AG04450 (cell line): ENCODE results near the gene ITGA7. TPM values are rescaled to one million over a fixed set of nuclear protein-coding genes. Genes with fewer than 3 reads are reported as not detected.

Experiments
- CTCF ChIA-PET: fragments of 300-600, 350-600 bp; formaldehyde crosslinking; extraction: SDS; loops from one replicate; lab custom pipeline; 2022; ENCODE audit warnings: antibody characterized with exemption, inconsistent platforms; lab: Charles Lee
- POLR2A ChIA-PET: fragments of 350-600 bp; formaldehyde crosslinking; extraction: SDS; loops from one replicate; lab custom pipeline; 2021; ENCODE audit warnings: antibody characterized with exemption, inconsistent platforms; lab: Yijun Ruan, JAX
- DNase-seq: peaks from one replicate; pipeline ENCODE4 v3.0.0-alpha.2; 2011; ENCODE audit warnings: low read depth, low spot score
- H3K27ac ChIP-seq: one replicate; pipeline ENCODE4 v1.5.1; 2012; ENCODE audit warnings: low read depth, low read length, control low read depth
- H3K27me3 ChIP-seq: one replicate; pipeline ENCODE4 v1.6.0; 2012; ENCODE audit warnings: low read length; ENCODE audit not compliant: control insufficient read depth, insufficient read depth
- H3K4me3 ChIP-seq: 2 replicates; pipeline ENCODE4 v1.5.1; 2011; ENCODE audit warnings: mild to moderate bottlenecking, low read depth, low read length, control low read depth
- H3K9me3 ChIP-seq: 2 replicates; pipeline ENCODE4 v1.5.1; 2012; ENCODE audit warnings: low read length; ENCODE audit not compliant: control insufficient read depth, insufficient read depth
- polyA plus RNA-seq: library from polyadenylated mRNA; depleted of rRNA; stranded (reverse); fragments of >200 nt; gene quantifications from 2 replicates; pipeline ENCODE4 v1.2.3, GENCODE V29; 2011
- TF ChIP-seq, protein P1 (sequence below): IDR thresholded peaks from 2 replicates; pipeline ENCODE4 v1.5.1; 2011; ENCODE audit warnings: low read depth, low read length, control low read depth, inconsistent platforms

Gene ITGA7
- polyA plus RNA-seq, 1 experiment = 9.1 TPM

DNA sequence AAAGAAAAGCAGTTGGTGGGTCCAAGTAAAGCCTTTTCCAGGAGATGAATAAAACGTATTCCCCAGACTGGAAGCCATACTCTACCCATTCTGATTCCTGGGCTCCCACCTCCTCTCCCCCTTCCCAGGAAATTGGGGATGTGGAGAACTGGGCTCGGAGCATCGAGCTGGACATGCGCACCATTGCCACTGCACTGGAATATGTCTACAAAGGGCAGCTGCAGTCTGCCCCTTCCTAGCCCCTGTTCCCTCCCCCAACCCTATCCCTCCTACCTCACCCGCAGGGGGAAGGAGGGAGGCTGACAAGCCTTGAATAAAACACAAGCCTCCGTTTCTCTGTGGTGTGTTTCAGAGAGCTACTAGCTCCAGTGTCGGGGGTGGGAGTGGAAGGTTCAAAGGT is 11.7 kb upstream of the ITGA7 start:
- Histone ChIP-seq H3K4me3 (no peak overlapping the region), H3K9me3 (no peaks in the 10 kb centered on the region; the same call in 1 of the 2 replicates), H3K27me3 (no peaks in the 10 kb centered on the region), H3K27ac (peak overlapping the region; percentile 79)
- CTCF ChIA-PET = interaction anchor here (1.1 to 1.5 kb wide), 2 partner anchors 10 to 19 kb away, joined by 4 to 5 read pairs; partner anchors contain the start of gene CD63
- TF ChIP-seq, protein P1, sequence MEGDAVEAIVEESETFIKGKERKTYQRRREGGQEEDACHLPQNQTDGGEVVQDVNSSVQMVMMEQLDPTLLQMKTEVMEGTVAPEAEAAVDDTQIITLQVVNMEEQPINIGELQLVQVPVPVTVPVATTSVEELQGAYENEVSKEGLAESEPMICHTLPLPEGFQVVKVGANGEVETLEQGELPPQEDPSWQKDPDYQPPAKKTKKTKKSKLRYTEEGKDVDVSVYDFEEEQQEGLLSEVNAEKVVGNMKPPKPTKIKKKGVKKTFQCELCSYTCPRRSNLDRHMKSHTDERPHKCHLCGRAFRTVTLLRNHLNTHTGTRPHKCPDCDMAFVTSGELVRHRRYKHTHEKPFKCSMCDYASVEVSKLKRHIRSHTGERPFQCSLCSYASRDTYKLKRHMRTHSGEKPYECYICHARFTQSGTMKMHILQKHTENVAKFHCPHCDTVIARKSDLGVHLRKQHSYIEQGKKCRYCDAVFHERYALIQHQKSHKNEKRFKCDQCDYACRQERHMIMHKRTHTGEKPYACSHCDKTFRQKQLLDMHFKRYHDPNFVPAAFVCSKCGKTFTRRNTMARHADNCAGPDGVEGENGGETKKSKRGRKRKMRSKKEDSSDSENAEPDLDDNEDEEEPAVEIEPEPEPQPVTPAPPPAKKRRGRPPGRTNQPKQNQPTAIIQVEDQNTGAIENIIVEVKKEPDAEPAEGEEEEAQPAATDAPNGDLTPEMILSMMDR = no peak
- no peak for DNase-seq
- POLR2A ChIA-PET = interaction anchor here (0.6 to 3.2 kb wide), 2 partner anchors 10 to 122 kb away, joined by 3 to 17 read pairs; no protein-coding TSS in a partner anchor

DNA sequence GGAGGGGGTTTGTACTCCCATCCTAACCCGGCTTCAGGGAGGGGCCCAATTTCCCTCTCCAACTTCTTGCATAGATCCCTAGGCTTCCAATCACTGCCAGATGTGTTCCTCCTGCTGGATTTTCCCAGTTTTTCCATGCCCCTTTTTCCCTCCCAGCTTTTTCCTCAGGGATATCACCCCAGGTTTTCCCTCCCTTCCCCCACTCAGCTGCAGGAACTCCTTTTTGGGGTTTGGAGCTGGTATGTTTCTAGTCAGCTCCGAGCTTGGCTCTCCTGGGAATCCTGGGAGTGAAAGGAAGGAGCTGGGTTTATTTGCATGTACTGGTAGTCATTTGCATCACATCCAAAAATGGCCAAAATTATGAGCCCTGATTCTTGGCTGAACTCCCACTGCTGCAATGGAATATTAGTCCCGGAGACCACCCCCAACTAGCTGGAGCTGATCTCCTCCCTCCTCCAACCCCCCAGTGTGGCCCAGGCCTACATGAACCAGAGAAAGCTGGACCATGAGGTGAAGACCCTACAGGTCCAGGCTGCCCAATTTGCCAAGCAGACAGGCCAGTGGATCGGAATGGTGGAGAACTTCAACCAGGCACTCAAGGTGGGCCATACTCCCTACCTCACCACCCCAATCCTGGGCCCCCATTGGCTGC is 11.0 kb upstream of the ITGA7 start:
- H3K4me3 ChIP-seq = no peak overlapping the region
- peak overlapping the region; percentile 79 for H3K27ac ChIP-seq
- DNase-seq = no peak
- TF ChIP-seq, protein P1 = no peak
- no peaks in the 10 kb centered on the region; the same call in 1 of the 2 replicates for H3K9me3 ChIP-seq
- ChIA-PET CTCF (interaction anchor here (1.1 kb wide), 1 partner anchor 20 kb away, joined by 4 read pairs; no protein-coding TSS in a partner anchor), POLR2A (interaction anchor here (3.9 kb wide), 1 partner anchor 11 kb away, joined by 20 read pairs; the partner anchor contains the start of gene CD63)
- H3K27me3 ChIP-seq = no peaks in the 10 kb centered on the region

DNA sequence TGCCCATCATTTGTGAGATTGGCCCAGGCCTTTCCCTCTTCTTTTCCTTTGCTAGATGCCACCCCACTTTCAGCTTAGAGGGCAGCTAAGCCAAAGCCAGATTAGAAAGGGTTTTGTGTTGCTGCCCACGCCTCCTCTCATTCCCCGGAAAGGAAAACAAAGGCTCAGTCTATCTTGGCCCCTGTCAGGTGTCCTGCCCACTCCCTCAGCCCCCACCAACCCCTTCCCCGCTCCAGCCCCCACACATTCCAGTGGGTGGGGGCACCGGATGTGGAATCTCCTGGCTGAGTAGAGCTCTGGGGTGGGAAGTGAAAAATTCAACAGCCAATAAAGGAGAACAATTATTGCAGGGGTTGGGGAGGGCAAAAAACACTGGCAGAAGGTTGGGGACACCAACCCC is 10.3 kb upstream of the ITGA7 start:
- TF ChIP-seq, protein P1 = no peak
- ChIA-PET CTCF (no interaction called here), POLR2A (interaction anchor here (0.6 to 3.9 kb wide), 4 partner anchors 11 to 1357 kb away, joined by 3 to 20 read pairs (median 4); partner anchors contain the start of gene CD63)
- Histone ChIP-seq H3K9me3 (no peaks in the 10 kb centered on the region; the same call in 1 of the 2 replicates), H3K27ac (peak overlapping the region; percentile 79), H3K27me3 (no peaks in the 10 kb centered on the region), H3K4me3 (peak overlapping the region; percentile 27)
- no peak for DNase-seq

DNA sequence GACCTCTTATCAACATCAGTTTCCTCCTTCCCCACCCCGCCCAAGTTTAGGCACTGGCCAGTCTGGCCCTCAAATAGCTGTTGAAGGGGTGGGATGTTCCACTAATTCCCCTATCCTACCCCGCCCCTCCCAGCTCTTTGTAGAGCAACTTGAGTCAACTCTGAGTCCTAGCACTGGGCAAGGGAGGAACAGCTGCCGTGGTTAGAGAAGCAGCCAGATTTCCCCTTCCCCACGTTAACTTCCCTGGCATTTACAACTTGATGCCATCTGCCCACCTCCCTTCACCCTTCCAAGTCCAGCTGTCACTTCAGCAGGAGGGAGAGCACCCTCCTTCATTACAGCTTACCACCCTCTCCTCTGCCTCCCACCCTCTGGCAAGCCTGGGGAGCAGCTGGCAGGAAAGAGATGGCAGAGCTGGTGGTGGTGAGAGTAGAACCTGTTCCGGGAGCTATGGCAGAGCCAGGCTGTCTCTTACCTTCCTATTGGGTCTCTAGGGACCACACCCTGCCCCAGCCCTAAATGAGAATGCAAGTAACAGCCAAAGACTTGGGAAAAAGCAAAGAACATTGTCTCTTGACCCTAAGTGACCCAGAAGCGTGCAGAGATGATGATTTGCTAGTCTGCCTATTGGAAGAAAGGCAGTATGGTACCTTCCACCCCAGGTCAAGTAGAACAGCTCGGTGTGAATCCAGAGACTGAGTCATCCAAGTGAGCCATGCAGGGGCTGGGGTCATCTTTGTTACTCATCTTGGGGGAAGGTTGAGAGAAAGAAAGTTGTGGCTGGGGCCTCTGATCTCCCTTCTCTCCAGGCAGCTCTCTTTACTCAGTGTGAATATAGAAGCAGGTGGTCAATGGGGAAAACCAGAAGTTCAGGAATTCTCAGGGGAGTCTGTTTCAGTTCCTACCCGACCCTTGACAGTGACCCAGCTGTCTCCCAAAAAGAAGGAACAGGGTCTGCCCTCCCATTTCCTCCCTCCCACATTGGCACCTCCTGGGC is 9.6 kb upstream of the ITGA7 start:
- ChIA-PET CTCF (interaction anchor here (1.0 kb wide), 1 partner anchor 17 kb away, joined by 3 read pairs; no protein-coding TSS in a partner anchor), POLR2A (interaction anchor here (0.6 to 3.9 kb wide), 4 partner anchors 12 to 1356 kb away, joined by 3 to 20 read pairs (median 4); partner anchors contain the start of gene CD63)
- Histone ChIP-seq H3K9me3 (no peaks in the 10 kb centered on the region; the same call in 1 of the 2 replicates), H3K27ac (peak overlapping the region; percentile 93), H3K27me3 (no peaks in the 10 kb centered on the region), H3K4me3 (peak overlapping the region; percentile 80)
- no peak for DNase-seq
- TF ChIP-seq, protein P1 = no peak
